LoVo (cell line): ENCODE measurements around the gene BEAN1.

ENCODE experiments used
- DNase-seq: peaks from one replicate; pipeline ENCODE4 v3.0.0-alpha.2; 2016; ENCODE audit warnings: low spot score

The BEAN1 gene

GRCh38 chr16:66395806-66396555 is 31.1 kb upstream of the BEAN1 start:
- DNase-seq = no peak

DNA sequence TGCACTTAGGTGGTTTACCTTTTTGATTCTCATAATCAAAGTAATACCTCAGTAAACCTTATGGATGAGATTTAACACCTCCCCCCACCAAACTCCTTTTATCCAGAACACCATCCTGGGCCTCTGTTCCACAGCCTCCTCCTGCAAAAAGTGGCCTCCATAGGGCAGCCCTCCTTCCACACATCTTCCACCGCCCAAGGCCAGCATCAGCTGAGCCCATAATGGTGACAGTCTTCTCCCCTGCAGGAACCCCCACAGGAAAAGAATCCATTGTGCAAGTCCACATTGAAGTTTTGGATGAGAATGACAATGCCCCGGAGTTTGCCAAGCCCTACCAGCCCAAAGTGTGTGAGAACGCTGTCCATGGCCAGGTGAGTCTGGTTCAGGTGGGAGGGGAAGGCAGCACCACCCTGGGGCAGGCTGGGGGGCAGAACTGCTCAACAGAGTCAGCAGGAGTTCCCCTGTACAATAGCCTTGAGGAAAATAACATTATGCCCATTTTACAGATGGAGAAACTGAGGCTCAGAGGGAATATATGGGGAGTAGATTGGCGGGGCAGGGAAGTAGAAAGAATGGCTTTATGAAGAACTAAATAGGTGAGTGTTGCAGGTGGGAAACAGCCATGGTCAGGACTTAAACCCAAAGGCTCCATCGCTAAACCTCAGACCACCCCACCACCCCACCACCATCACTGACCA is 29.2 kb upstream of the BEAN1 start:
- no peak for DNase-seq

DNA sequence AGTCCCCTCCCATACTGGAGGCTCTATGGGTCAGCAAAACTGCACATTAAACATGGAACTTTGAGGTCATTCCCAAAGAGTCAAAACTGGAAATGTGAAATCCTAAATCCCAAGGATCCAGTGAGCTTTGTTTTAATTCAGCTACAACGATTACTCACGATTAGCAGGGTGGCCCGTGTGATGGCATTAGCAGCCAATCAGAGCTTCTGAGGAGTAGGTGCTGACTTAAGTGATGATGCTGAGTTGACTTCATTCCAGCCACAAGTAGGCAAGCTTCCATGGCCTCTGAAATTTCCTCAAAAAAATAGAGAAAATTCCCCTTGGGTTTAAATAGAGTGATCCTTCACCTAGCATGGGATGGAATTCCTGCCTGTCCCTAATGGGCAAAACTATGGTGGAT is 28.1 kb upstream of the BEAN1 start:
- DNase-seq = no peak

GRCh38 chr16:66399930-66400329 is 27.2 kb upstream of the BEAN1 start:
- DNase-seq = no peak

GRCh38 chr16:66400503-66401380 is 26.4 kb upstream of the BEAN1 start:
- DNase-seq = no peak

- no peak for DNase-seq
Measured at GRCh38 chr16:66401610-66402009, 25.5 kb upstream of the BEAN1 start.

GRCh38 chr16:66402166-66402565 is 24.9 kb upstream of the BEAN1 start:
- DNase-seq = no peak

- DNase-seq = no peak
Measured at GRCh38 chr16:66402591-66403230, 24.4 kb upstream of the BEAN1 start.

DNA sequence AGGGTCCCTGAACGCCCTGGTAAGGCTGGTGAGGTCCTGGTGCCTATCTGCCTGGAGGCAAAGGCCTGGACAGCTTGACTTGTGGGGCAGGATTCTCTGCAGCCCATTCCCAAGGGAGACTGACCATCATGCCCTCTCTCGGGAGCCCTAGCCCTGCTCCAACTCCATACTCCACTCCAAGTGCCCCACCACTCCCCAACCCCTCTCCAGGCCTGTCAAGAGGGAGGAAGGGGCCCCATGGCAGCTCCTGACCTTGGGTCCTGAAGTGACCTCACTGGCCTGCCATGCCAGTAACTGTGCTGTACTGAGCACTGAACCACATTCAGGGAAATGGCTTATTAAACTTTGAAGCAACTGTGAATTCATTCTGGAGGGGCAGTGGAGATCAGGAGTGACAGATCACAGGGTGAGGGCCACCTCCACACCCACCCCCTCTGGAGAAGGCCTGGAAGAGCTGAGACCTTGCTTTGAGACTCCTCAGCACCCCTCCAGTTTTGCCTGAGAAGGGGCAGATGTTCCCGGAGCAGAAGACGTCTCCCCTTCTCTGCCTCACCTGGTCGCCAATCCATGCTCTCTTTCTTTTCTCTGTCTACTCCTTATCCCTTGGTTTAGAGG is 23.5 kb upstream of the BEAN1 start:
- no peak for DNase-seq

DNA sequence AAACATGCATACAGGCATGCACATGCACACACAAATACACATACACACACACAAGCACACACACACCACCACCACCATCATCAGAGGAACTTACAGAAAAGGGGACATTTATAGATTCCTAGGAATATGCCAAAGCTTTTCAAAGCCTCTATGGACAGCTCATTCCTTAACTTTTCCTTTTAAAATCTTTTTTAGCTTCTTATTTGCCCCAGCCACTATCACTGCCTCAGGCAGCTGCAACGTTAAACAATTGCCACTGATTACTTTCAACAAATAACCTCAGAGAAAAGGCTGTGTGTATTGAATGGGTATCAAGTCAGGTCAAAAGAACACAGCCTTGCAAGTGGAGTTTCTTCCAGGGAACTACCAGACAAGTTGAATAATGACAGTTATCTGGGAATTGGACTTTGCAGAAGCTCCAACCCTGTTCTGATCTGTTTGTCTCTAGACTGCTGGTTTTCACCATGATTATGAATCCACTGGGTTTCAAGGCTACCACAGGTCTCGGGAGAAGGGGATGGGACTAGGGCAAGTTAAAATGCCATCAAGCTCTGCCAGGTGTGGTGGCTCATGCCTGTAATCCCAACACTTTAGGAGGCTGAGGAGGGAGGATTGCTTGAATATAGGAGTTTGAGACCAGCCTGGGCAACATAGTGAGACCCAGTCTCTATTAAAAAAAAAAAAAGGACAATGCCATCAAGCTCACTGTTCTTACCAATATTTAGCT is 21.9 kb upstream of the BEAN1 start:
- DNase-seq = no peak

GRCh38 chr16:66406534-66407221 is 20.4 kb upstream of the BEAN1 start:
- peak; percentile 78 for DNase-seq

GRCh38 chr16:66408163-66409048 is 18.7 kb upstream of the BEAN1 start:
- DNase-seq = peak; percentile 65

GRCh38 chr16:66409156-66409555 is 17.9 kb upstream of the BEAN1 start:
- no peak for DNase-seq

DNA sequence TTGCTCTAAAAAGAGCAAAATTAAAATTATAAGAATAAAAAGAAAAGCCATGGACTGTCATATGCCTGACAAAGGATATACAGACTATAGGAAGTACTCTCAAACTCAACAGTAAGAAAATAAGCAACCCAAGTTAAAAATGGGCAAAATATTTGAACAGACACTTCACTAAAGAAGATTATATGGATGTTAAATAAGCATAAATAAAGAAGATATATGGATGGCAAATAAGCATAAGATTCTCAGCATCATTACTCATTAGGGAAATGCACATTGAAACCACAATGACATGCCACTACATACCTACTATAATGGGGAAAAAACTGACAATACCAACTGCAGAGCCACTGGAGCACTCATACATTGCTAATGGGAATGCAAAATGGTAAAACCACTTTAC is 14.9 kb upstream of the BEAN1 start:
- DNase-seq = no peak

GRCh38 chr16:66414891-66415290 is 12.2 kb upstream of the BEAN1 start:
- no peak for DNase-seq

GRCh38 chr16:66416136-66416535 is 11.0 kb upstream of the BEAN1 start:
- DNase-seq = no peak

GRCh38 chr16:66416939-66417700 is 10.0 kb upstream of the BEAN1 start:
- no peak for DNase-seq

- DNase-seq = no peak
Measured at GRCh38 chr16:66418165-66418962, 8.7 kb upstream of the BEAN1 start.
